Stimulated activated CD4-positive, alpha-beta T cell treated with anti-CD3 and anti-CD28 coated beads, Interleukin-4, amount 100 ng/mL, for 24 hours (primary cell): ENCODE measurements around the gene SNX32.
A peak's percentile ranks its signal among the peaks of the same experiment; 100 is the strongest.
"Not testable (repeated sequence)": the region's sequence is repeated elsewhere in the genome, so short reads cannot be mapped to it uniquely, and the experiment has no call there.

ENCODE experiments used
- DNase-seq: peaks from one replicate; pipeline ENCODE4 v3.0.0-alpha.2; 2020

The SNX32 gene

GRCh38 chr11:65829459-65829858, 4.3 kb upstream of the SNX32 start:
- no peak for DNase-seq

GRCh38 chr11:65832231-65832630, 1.5 kb upstream of the SNX32 start:
- not testable (repeated sequence) for DNase-seq

- no peak for DNase-seq
Measured at GRCh38 chr11:65834202-65834601, 439 bp downstream of the SNX32 start.

GRCh38 chr11:65842144-65842543, 8.4 kb downstream of the SNX32 start:
- DNase-seq = no peak

- DNase-seq = no peak
Measured at GRCh38 chr11:65843811-65844210, 10.0 kb downstream of the SNX32 start.

GRCh38 chr11:65844231-65844872, 10.6 kb downstream of the SNX32 start:
- DNase-seq = no peak

- no peak for DNase-seq
Measured at GRCh38 chr11:65847746-65848145, 14.0 kb downstream of the SNX32 start.

GRCh38 chr11:65848693-65849092, 14.9 kb downstream of the SNX32 start:
- DNase-seq = not testable (repeated sequence)

GRCh38 chr11:65849366-65849765, 15.6 kb downstream of the SNX32 start:
- no peak for DNase-seq

GRCh38 chr11:65849771-65850216, 16.0 kb downstream of the SNX32 start:
- no peak for DNase-seq

- DNase-seq = no peak
Measured at GRCh38 chr11:65850217-65851082, 16.7 kb downstream of the SNX32 start.

- no peak for DNase-seq
Measured at GRCh38 chr11:65851083-65851579, 17.4 kb downstream of the SNX32 start.

- DNase-seq = no peak
Measured at GRCh38 chr11:65851811-65852507, 18.2 kb downstream of the SNX32 start.

- DNase-seq = no peak
Measured at GRCh38 chr11:65852508-65853245, 18.9 kb downstream of the SNX32 start.

- peak; percentile 3 for DNase-seq
Measured at GRCh38 chr11:65853246-65853979, 19.6 kb downstream of the SNX32 start.

GRCh38 chr11:65854161-65854592, 20.4 kb downstream of the SNX32 start:
- no peak for DNase-seq

- DNase-seq = peak; percentile 3
Measured at GRCh38 chr11:65854852-65855837, 21.4 kb downstream of the SNX32 start.

- peak; percentile 3 for DNase-seq
Measured at GRCh38 chr11:65855927-65856363, 22.2 kb downstream of the SNX32 start.

- peak; percentile 84 for DNase-seq
Measured at GRCh38 chr11:65856689-65857499, 23.1 kb downstream of the SNX32 start.

GRCh38 chr11:65857500-65857852, 23.7 kb downstream of the SNX32 start:
- no peak for DNase-seq
